T-helper 1 cell (primary cell): Measurements from ENCODE around the gene ATG2A.

Experiments used
- DNase-seq, 5 donors: peaks; one replicate each; pipeline ENCODE4 v3.0.0-alpha.2; 2012 to 2020

ATG2A gene

GRCh38 chr11:64900774-64901173 is 16.2 kb downstream of the ATG2A start:
- no peak for DNase-seq

DNA sequence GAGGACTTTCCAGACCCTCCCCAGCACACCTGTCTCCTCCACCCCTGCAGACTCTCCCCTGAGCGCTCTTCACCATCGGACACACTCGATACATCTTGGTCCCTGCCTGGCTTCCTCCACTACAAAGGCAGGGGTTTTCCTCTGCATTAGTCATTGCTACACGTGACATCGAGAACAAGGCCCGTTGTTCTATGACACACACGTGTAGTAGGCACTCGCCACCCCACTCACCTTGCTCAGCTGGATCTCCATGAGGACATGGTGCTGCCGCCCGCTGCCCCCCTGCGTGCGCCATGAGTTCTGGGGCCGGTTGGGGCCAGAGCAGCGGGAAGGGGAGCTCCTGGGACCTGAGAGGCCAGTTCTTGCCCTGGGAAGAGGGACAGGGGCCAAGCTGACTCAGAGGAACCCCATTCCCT is 16.7 kb downstream of the ATG2A start:
- peak; percentile 52 to 75 (median 72) for DNase-seq

DNA sequence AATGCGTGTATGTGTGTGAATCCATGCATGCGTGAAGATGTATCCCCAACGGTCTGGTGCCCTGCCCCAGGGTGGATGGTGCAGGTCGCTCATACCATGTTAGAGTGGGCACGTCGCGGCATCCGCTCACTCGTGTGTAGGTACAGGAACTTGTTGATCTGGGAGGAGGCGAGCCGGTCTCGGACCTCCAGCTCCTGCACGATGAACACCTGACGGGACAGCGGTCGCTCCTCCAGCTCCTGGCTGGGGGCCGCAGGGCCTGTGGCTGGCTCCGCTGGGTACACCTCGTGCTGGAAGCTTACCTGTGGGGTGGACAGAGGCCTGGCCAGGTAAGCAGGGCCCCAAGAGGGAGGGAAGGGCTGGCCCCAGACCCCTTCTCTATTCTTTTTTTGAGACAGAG is 18.5 kb downstream of the ATG2A start:
- no peak for DNase-seq

GRCh38 chr11:64898076-64898445 is 18.9 kb downstream of the ATG2A start:
- DNase-seq, result no peak

DNA sequence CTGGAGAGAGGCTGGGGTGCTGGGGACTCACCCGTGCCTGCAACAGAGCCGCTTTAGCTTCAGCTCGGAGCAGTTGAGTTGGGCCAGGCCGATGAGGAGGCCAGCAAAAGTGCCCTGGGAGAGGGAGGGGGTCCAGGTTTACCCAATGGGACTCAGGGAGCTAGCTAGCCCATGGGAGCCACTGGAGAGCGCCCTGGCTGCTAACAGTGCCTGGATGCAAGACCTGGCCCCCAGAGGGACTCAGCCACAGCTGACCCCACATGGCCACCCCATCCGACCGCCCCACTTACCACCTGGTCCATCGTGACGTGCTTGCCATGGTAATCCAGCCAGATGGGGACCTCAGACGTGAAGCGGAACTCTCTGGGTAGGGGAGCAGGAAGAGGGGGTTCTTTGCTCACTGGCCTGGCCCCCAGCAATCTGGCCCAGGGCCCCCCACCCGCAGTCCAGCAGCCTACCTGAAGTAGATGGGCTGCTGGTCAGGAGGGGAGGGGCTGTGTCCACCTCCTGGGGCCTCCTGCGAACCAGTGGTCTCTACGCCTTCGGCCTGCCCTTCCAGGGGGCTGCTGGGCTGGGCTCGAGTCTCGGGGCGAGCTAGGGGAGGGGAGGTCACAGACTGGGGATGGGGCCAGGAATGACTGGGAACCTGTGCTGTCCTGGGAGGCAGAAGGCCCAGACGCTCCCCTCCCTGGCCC is 19.5 kb downstream of the ATG2A start:
- DNase-seq, result no peak

- no peak for DNase-seq
Measured at GRCh38 chr11:64896448-64897022, 20.5 kb downstream of the ATG2A start.

DNA sequence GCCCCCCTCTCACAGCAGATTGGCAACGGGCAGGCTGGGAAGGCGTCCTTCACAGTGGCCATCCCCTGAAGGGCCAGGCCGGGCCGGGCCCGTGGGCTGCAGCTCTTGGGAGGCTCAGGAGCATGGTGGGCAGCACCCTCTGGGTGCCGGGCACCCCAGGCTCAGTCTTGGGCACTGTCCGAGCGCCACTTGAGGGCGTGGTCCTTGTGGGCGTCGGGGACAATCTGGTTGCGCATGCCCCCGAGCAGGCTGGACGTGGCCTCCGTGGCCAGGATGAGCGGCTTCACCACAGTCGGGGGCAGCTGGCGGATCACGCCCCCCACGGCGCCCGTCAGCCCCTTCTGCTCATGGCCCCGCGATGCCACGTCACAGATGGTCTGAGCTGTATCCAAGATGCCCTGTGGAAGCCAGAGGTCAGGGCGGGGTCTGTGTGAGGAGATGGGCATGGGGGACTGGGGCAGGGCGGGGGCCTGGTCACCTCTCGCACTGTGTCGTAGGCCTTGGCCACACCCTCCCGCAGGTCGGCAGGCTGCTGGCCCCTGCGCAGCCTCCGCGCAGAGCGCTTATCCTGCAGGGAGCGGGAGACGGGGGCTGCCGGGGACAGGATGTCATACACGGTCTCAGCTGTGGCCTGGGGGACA is 22.1 kb downstream of the ATG2A start:
- no peak for DNase-seq

DNA sequence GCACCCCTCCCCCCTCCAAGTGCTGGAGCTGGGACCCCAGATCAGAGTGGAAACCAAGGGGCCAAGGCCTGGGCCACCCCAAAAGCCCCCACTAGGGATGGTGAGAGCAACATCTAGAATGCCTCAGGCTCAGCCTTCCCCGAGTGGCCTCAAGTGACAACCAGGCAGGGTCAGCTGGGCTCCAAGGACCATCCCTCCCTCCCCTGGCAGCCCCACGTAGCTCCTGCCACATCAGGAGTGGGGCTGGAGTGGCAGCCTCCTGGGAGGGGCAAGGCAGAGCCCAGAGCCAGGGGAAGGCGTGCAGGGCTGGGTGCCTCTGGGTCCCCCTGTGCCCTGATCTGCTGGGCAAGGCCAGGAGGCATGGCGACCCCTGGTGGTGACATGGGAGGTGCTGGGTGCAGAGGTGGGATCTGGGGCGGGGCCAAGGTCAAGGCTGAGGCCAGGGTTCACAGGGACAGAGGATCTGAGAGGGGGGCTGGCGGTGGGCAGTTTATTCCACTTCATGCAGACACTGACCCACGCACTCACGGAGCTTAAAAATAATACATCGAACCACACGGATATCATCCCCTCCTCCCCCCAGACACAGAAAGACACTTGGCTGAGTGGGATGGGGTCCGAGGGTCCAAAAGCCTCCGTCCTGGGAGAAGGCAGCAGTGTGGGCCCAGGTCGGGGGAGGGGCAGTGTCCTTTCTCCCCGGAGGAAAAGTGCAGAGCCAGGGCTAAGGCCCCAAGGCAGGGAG is 22.8 kb downstream of the ATG2A start:
- peak; percentile 76 to 91 (median 82) for DNase-seq

GRCh38 chr11:64893194-64894069 is 23.6 kb downstream of the ATG2A start:
- no peak for DNase-seq

DNA sequence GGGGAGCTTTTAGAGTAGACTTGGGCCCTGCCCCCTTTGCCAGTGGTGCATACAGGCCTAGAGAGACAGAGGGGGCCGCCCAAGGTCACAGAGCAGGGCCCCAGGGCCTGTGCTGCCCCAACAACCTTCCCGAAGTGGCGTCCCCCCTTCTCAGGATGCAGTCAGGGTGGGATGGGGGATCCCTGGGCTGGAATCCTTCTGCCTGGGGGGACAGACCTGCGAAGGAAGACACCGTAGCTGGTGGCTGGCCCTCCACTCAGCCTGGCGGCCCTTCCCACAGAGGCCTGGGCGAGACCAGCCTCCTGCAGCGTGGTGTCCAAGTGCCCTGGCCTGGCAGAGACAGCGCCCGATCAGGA is 24.2 kb downstream of the ATG2A start:
- DNase-seq, result no peak

GRCh38 chr11:64892411-64892831 is 24.6 kb downstream of the ATG2A start:
- DNase-seq, result no peak

DNA sequence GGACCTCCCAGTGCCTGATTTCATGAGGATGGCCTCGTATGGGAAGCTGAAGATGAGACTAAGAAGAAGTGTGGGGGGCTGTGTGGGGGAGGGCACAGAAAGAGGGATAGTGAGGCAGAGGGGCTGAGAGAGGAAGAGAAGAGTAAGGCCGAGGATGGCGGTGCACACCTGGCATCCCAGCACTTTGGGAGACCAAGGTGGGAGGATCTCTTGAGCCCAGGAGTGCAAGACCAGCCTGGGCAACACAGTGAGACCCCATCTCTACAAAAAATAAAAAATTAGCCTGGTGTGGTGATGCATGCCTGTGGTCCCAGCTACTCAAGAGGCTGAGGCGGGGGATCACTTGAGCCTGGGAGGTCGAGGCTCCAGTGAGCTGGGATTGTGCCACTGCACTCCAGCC is 25.1 kb downstream of the ATG2A start:
- DNase-seq, result no peak

GRCh38 chr11:64891215-64891848 is 25.7 kb downstream of the ATG2A start:
- no peak for DNase-seq

GRCh38 chr11:64890522-64890939 is 26.5 kb downstream of the ATG2A start:
- DNase-seq, result no peak

DNA sequence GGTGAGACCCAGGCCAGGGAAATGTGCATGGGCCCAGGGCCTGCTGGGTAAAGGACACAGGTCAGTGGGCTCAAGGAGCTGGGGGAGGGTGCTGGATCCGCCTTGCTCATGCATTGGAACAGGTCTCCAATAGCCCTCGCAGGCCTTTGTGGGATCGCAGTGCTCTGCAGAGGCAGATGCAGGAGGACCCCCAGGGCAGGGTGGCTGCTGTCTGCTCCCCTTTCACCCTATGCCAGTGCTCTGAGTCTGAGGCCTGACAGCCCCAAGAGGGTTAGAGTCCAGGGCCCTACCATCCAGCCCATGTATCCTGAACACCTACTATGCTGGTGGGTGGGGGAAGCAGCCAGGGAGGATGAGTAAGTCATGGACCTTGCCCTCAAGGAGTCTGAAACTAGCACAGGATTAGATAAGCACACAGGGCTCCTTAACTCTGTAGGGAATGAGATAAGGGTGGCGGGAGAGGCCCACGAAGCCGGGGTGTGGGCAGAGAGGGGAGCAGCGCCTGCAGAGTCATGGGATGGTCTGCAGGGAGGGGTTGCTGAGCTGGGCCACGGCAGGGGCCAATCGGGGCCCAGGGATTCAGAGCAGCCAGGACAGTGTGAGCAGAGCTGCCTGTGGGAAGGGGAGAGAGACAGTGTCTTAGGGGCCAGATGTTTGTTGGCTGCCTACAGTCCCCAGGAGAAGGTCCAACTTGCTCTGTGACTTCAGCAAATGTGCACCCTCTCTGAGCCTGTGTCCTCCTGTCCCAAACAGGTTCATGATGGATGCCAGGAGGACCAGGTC is 28.1 kb downstream of the ATG2A start:
- DNase-seq, result no peak

- no peak for DNase-seq
Measured at GRCh38 chr11:64888406-64888728, 28.6 kb downstream of the ATG2A start.

DNA sequence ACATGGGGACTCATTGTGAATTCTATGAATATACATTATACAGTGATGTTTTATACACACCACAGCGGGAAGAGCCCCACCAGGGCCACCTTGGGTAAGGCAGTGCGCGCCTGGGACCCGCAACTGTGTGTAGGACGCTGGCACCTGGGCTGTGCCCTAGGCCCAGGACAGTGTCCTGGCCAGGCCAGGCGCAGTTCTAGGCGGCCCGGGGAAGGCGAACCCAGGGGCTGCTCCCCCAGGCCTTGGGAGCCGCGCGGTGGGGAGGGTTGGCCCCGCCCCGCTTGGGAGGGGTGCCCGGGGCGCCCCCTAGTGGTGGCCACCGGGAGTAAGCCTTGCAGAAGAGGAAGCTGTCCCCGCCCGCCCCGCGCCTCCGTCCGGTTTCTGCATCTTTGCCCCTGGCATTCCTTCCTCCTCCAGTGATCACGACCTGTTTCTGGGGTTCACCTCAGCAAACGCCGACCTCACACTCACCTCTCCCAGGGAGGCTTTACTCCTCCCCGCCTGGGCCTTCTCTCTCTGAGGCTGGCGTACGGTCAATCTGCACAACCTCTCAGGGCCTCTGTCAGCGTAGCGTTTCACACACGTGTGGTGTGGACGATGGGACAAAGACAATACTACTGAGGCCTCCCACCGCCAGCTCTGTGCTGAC is 29.1 kb downstream of the ATG2A start:
- peak; percentile 70 to 82 (median 80) for DNase-seq

DNA sequence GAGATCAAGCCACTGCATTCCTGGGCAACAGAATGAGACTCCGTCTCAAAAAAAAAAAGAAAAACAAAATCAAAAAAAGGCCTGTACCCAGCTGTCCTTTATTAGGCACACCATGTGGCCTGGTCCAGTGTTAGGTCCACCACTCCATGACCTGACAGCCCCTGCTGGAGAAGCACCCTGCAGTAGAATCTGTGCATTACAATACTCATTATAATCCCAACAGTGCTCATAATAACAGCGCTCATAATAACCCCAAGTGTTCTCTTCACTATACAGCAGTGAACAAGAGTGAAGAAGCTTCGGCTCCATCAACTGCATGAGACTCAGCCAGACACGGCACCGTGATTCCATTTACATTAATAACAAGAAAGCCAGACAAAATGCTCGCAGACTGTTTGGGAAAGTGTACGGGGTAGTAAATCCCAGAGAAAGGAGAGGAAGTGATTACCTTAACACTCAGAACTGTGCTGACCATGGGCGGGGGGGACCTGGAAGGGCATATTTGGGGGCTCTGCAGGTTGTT is 29.7 kb downstream of the ATG2A start:
- DNase-seq, result no peak

- DNase-seq, result peak in 1 of 5 donors; percentile 73
Measured at GRCh38 chr11:64885367-64886286, 31.4 kb downstream of the ATG2A start.
